Stimulated activated CD4-positive, alpha-beta T cell treated with anti-CD3 and anti-CD28 coated beads, TNF-alpha, amount 100 ng/mL, for 1 hour (primary cell): Measurements from ENCODE around the gene SLC46A2.

Experiments used
- DNase-seq, 3 donors: peaks; one replicate each; pipeline ENCODE4 v3.0.0-alpha.2; 2020; ENCODE audit warnings: low read depth in 3 of 3, low spot score in 1 of 3

SLC46A2 gene

GRCh38 chr9:112831969-112832368 lies 58.7 kb downstream of the SLC46A2 start:
- no peak for DNase-seq

DNA sequence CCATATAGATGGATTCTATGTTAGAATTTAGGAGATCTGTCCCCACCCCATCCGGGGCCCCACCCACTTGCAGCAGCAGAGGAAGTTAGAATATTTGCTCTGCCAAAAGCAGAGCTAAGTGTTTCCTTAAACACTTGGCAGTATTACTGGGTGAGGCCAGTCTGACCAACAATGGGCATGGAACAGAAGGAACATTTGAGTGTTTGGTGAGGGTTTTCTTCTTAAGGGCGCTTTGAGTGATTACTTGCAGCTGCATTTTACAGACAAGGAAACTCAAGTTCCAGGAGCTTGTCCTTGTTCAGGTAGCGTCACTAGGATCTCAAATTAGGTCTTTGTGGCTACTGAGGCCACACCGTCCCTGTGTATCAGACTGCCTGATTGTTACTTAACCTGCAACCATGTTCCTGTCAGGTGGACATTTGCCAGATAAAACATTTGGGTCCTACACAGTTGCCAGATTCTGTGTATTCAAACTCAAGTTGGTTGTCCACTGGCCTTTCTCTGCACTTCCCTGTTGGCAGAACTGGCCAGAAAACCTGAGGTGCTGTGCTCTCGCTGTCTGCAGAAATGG lies 59.3 kb downstream of the SLC46A2 start:
- DNase-seq = no peak
